Right ventricle myocardium superior (tissue), 1 donor: ENCODE results near the gene AHNAK2. TPM values are rescaled to one million over a fixed set of nuclear protein-coding genes. Genes with fewer than 3 reads are reported as not detected.
"Not testable (repeated sequence)": the region's sequence is repeated elsewhere in the genome, so short reads cannot be mapped to it uniquely, and the experiment has no call there.

ENCODE experiments used
- ATAC-seq: fragments of 200-7000 bp; cut with Tn5 transposase; one replicate; pipeline ENCODE4 v1.9.1; 2020; ENCODE audit warnings: mild to moderate bottlenecking; ENCODE audit not compliant: poor library complexity
- DNase-seq: peaks from one replicate; pipeline ENCODE4 v3.0.0-alpha.2; 2020
- intact Hi-C: fragments of 100-400 bp; cut with DNase I; formaldehyde crosslinking; loops from one replicate; pipeline ENCODE4 v1.11.2; 2022
- long read RNA-seq: library from polyadenylated mRNA; unstranded; transcript quantifications from one replicate; pipeline ENCODE4 v2.0.0, GENCODE V29; 2021
- total RNA-seq: library from RNA; stranded (reverse); fragmentation: NEBNext Ultra II Directional; extraction: Animal tissue kit (Norgen Biotek cat#: 25700); gene quantifications from one replicate; pipeline ENCODE4 v1.2.1, GENCODE V29; 2021
- donor health status: DM: no; HTN: yes; CAD: no; lungs with severe emphysema.

The AHNAK2 gene
- total RNA-seq = 2.6 TPM
- long read RNA-seq = 0 reads

DNA sequence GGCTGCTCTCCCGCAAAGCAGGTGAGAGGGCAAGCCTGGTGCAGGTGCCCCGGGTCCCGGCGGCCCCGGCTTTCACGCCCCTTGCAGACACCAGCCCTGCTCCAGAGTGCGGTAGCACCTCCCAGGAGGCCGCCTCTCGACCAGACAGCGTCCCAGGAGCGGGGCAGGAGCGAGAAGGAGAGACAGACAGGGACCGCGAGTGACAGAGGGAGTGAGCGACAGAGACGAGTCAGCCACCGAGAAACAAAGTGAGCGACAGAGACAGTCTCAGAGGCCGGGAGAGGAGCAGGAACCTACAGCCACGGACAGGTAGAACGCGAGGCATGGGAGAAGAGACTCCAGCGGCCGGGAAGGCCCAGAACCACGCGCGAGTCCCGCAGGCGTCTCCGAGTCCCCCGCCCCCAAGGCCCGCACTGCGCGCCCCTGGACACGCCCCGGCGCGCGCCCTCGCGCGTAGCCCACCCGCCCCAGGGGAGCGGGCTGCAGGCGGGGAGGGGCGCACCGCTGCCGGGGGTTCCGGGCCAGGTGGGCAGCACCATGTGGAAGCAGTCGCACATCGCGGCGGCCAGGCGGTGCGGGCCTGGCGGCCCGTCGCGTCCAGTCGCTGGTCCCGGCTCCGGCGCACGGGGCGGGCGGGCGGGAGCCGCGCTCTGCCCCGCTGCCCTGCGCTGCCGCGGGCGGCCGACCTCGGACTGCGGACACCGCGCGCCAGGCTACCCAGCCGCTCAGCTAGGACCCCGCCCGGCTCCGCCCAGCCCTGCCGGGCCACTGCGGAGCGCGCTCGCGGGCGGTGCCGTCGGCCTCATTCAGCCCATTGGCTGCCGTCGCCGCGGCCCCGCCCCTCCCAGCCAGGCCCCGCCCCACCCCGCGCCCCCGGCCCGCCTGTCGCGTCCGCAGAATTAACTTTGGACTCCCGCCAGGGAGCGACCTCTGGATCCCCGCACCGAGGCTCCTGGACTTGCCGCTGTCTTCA, at the start of gene AHNAK2:
TSS of gene AHNAK2 (minus strand) at position 694 of the 973 bp plus-strand sequence. CDS start at position 557, 137 bp downstream.
- peak; percentile 84 for ATAC-seq
- intact Hi-C loops = loop anchor here (2.0 kb wide), 1 partner anchor 67 kb away; no protein-coding TSS in a partner anchor
- peak; percentile 88 for DNase-seq

DNA sequence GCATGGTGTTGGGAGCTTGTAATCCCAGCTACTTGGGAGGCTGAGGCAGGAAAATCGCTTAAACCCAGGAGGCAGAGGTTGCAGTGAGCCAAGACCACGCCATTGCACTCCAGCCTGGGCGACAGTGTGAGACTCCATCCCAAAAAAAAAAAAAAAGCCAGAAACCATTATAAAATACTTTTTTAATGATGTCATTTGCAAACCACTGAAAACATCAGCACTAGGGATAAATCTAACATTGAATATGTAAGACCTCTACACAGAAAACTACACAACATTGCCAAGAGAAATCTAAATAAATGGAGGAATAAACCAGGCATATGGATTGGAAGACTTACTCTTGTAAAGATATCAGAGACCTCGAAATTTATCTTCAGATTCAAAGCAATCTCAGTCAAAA, 49.5 kb upstream of the AHNAK2 start:
- intact Hi-C loops, DNase-seq, ATAC-seq: not testable (repeated sequence)

DNA sequence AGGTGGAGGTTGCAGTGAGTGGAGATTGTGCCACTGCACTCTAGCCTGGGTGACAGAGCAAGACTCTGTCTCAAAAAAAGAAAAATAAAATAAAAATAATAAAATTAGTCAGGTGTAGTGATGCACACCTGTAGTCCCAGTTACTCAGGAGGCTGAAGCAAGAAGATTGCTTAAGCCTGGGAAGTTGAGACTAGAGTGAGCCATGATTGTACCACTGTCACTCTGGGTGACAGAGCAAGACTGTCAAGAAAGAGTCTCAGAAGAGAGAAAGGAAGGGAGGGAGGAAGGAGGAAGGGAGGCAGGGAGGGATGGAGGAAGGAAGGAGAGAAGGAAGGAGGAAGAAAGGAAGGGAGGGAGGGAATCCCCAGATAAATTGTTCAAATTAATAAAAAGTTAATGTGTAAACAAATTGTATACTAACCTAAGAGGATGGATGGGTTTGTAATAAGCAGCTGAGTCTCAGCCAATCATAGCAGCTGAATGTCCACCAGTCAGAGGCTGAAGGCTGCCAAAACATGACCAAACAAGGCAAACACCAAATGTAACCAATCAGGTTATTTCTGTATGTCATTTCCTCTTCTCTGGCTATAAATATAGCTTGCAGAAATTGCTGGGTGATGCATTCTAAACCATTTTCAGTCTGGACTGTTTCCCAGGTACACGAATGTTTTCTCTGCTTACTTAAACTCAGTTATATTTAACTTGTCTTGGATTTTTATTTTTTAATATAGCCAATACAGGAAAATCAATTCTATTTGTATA, 48.8 kb upstream of the AHNAK2 start:
- intact Hi-C loops = no loop called here
- no peak for ATAC-seq
- no peak for DNase-seq

DNA sequence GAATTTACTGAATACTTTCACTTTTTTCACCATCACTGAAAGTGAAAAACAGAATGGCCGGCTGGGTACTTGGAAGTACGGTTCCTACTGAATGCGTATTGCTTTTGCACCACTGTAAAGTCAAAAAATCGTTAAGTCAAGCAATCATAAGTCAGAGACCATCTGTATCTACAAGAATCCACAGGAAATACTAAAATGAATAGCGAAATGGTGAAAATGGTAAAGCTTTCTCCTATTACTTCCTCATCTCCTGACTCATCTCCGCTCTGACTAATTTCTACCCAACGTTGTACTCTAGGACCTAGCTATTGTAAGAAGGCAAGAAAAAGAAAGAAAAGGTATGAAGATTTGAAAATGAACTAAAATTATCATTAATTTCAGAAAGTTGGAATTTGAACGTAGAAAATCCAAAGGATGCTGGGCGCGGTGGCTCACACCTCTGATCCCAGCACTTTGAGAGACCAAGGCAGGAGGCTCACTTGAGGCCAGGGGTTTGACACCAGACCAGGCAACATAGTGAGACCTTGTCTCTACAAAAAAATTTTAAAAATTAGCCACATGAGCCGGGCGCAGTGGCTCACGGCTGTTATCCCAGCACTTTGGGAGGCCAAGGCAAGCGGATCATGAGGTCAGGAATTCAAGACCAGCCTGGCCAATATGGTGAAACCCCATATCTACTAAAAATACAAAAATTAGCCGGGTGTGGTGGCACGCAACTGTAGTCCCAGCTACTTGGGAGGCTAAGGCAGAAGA, 48.0 kb upstream of the AHNAK2 start:
- intact Hi-C loops = no loop called here
- no peak for DNase-seq

DNA sequence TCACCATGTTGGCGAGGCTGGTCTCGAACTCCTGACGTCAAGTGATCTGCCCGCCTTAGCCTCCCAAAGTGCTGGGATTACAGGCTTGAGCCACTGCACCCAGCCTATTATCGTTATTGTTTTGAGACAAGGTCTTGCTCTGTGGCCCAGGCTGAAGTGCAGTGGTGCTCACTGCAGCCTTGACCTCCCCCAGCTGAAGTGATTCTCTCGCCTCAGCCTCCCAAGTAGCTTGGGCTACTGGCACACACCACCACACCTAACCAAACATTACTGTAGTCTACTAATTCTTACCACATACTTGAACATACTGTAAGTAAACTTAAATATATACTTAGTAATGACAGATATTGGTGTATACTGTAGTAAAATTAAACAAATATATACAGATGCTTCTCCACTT, 47.3 kb upstream of the AHNAK2 start:
- intact Hi-C loops = no loop called here
- no peak for ATAC-seq
- no peak for DNase-seq

More for the DNA sequence above, 48.0 kb upstream of the AHNAK2 start:
- ATAC-seq = no peak

DNA sequence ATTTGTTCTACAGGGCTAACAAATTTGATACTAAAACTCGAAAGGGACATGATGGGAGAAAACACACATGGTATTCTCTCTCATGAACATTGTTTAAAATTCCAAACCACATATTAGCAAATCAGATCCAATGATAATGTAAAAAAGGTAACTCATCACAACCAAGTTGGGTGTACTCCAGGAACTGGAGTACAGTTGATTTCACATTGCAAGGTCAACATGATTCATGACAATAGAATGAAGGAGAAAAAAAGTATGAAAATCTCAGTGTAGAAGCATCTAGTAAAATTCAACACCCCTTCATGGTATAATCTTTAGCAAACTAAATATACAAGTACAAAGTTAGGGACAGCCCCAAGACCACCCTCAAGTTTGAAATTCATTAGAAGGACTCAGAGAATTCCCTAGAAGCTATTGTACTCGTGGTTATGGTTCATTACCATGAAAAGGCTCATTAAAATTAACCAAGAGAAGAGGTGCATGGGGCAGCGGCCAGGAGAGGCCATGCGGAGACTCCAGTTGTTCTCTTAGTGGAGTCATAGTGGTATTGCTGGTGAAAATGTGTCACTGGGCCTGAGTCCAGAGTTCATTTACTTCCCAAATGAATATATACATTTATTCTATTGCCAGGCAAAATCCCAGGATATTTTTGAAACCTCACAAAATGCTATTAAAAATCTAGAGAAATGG, 45.8 kb upstream of the AHNAK2 start:
- ATAC-seq = no peak
- intact Hi-C loops = loop anchor here (5.0 kb wide), 1 partner anchor 37 kb away; the partner anchor contains the start of gene CLBA1
- DNase-seq = no peak

DNA sequence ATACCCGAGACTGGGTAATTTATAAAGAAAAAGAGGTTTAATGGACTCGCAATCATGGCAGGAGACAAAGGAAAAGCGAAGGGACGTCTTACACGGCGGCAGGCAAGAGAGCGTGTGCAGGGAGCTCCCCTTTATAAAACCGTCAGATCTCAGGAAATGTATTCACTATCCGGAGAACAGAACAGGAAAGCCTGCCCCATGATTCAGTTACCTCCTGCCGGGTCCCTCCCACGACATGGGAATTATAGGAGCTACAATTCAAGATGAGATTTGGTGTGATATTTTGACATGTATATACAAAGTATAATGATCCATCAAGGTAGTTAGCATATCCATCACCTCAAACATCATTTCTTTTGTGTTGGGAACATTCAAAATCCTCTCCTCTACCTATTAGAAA, 45.0 kb upstream of the AHNAK2 start:
- DNase-seq = no peak
- no peak for ATAC-seq
- intact Hi-C loops = loop anchor here (5.0 kb wide), 1 partner anchor 36 kb away; the partner anchor contains the start of gene CLBA1

DNA sequence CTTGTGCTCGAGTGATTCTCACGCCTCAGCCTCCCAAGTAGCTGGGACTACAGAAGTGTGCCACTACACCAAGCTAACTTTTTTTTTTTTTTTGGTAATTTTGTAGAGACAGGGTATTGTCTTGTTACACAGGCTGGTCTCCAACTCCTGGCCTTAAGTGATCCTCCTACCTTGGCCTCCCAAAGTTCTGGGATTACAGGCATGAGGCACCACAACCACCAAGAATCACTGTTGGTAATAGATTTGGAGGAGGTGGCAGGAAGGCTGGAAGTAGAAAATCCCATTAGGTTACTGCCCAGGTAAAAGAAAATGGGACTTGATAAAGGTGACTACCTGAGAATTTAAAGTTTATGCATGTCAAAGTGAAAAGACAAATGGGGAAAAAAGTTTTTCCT, 44.1 kb upstream of the AHNAK2 start:
- intact Hi-C loops = loop anchor here (5.0 kb wide), 1 partner anchor 35 kb away; the partner anchor contains the start of gene CLBA1
- DNase-seq = no peak
- no peak for ATAC-seq

DNA sequence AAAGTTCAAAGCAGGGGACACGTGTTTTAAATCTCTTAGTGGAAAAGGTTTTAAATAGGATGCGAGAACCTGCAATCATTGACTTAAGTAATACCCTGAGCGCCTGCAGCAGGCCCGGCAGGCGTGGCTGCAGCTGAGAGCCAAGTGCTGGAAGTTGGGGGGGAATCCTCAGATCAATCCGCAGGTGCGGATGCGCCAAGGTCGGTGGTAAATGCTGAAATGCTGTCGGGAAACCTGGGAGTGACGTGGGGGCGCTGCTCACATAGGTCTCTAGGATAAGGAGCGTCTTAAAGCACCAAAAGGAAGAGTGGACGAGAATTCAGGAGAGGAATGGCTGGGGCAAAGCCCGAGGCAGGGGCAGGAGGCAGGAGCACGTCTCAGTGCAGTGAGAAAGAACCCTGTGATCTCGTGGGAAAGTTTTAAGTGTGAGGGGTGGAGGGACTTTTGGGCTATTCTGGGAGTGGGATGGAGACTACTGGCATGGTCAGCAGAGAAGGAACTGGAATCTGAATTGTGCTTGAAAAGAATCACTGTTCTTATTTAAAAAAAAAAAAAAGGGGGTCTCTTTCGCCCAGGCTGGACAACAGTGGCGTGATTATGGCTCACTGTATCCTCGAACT, 43.6 kb upstream of the AHNAK2 start:
- intact Hi-C loops = loop anchor here (5.0 kb wide), 1 partner anchor 34 kb away; the partner anchor contains the start of gene CLBA1
- ATAC-seq (no peak), DNase-seq (no peak)

DNA sequence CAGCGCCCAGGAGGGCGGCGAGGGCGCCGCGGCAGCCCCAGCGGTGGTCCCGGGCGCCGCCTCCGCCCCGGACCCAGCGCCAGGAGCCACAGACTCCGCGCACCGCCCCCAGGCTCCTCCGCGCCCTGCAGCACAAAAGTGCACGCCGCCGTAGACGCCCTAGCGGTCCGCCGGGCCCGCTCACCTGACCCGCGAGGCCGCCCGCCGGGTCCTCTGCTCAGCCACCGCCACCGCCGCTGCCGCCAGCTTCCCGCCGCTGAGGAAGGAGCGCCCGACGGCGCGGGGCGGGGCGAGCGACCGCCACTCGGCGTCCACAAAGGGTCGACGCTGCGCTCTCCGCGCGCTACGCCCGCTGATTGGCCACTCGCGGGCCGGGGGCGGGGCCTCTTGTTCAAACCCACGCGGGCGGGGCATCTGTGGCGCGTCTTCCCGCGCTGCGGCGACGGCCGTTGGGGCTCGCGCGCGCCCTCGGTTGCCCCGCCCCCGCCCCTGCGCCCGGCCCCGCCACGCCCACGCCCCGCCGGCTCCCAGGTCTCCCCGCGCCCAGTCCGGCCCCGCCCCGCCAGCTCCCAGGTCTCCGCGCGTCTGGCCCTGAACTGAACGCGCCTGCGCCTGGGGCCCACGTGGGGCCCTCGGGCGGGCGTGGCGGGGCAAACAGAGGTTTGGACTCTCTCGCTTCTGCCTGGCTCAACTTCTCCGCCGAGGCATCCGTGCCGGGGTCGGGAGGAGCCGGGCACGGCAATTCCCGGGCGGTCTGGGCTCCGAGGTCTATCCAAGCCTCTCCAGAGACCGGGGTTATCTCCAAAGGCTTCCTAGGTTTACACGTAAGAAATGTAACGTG, 42.9 kb upstream of the AHNAK2 start, which contains the start of gene CDCA4:
TSS of gene CDCA4 (minus strand) at position 269 of the 841 bp plus-strand sequence. CDS start 9,154 bp downstream, outside the sequence.
- DNase-seq (peak; percentile 98), ATAC-seq (peak; percentile 98)
- intact Hi-C loops = loop anchor here (5.0 kb wide), 1 partner anchor 34 kb away; the partner anchor contains the start of gene CLBA1

DNA sequence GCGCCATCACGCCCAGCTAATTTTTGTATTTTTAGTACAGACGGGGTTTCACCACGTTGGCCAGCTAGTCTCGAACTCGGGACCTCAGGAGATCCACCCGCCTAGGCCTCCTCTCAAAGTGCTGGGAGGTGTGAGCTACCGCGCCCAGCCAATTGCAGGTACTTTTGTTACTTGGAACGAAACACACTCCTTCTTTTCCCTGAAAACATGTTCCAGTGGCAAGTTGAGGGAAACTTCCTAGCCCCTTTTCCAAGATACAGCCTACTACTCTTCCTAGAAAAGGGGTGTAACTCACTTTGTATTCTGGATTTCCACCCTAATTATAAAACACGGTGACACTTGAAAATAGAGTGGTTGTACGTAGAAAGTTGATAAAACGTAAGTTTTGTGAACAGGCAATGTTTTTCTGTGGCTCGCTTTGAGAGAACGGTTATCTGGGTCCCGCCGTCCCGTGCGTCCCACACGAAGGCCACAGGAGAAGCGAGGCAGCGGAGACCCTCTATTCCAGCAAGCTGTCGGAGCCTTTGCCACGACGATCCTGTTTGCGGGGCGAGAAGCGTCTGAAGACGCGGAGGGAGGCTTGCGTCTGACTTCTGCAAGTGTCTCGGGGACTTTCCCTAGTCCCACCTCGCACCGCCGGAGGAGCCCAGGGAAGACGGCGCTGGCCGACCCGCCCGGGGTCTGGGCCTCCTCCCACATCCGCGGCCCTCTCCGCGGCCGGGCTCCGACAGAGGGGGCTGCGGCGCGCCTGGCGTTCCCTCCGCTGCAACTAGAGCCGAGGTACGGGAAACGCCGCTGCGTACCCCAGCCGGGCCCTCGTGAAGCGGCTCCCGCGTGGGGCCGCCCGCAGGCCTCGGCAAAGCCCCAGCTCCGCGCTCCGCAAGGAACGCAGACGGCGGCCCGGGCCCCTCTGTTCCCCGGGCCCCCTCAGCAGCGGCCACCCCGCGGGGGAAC, 42.0 kb upstream of the AHNAK2 start:
- intact Hi-C loops = loop anchor here (5.0 kb wide), 1 partner anchor 33 kb away; the partner anchor contains the start of gene CLBA1
- no peak for ATAC-seq
- DNase-seq = no peak

DNA sequence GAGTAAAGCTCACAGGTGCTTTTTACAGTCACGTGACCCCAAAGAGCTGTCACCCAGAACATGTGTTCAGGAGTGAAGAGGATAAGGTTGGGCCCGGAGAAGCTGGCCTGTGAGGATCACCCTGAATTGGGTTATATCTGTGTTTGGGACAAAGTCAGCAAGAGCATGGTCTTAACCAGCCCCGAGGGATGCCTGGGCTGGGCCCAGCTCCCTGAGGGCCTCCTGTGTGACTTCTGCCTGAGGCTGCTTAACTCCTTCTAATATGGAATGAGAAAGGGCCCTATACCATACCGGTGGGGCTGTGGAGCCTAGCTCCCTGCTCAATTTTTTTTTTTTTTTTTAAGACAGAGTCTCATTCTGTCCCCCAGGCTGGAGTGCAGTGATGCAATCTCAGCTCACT, 40.2 kb upstream of the AHNAK2 start:
- intact Hi-C loops = no loop called here
- ATAC-seq (no peak), DNase-seq (no peak)

DNA sequence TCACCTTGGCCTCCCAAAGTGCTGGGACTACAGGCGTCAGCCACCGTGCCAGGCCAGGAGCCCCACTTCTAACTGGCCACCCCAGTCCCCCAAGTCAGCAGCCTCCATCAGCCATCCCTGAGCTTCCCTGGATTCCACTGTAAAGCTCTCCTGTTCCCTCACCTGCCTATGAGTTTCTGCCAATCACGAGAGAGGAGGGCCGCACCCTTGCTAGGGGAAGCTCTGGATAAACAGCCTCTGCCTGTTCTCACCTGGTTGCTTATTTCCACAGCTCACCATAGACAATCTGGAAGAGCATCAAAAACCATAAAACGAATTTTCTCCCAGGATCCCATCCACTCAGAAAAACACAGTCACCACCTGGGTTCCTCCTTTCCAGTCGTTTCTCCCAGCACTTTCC, 37.7 kb upstream of the AHNAK2 start:
- intact Hi-C loops = no loop called here

DNA sequence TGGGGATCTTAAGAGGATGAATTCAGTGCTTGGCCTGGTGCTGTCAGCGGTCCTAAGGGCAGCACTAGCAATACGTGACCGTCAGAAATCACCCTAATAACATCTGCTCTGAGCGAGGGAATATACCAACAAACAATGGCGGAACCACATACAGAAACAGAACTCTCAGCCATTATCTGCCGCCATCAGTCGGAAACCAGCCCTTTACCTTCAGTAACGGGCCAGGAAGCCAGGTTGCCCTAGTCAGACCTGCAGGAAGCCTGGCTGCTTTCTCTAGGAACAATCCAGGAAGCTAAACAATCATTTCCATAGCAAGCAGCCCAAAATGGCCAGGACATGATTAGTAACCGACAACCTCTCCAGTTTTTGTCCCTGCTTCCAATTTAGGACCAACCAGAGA, 37.1 kb upstream of the AHNAK2 start:
- ATAC-seq (no peak), DNase-seq (no peak)

More for the DNA sequence above, 37.7 kb upstream of the AHNAK2 start:
- ATAC-seq (no peak), DNase-seq (no peak)

DNA sequence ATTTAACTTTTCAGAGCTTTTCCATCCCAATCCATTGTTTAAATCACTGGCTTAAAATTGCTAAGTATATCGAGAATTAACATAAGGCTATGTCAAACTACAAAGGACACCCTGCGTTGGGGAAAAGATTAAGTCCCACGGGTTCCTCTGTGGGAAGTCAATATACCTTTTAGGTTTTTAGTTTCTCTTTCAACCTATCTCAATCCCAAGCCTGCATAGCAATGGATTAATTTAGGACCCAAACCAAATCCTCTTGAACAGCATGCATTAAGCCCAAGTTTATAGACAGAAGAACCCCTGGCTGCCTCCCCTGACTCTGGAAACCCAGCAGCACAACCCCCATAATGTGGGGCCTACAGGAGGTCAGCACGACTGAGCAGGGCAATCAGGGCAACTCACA, 36.5 kb upstream of the AHNAK2 start:
- no peak for DNase-seq
- ATAC-seq = no peak
- intact Hi-C loops = no loop called here

More for the DNA sequence above, 37.1 kb upstream of the AHNAK2 start:
- intact Hi-C loops = no loop called here
